Measurements from ENCODE around the gene CELF2. TPM values are rescaled to one million over a fixed set of nuclear protein-coding genes. Genes with fewer than 3 reads are reported as not detected.
A peak's percentile ranks its signal among the peaks of the same experiment; 100 is the strongest.

The CELF2 gene
- polyA plus RNA-seq, 1 donor from 2014 or later: 55.5 TPM

- Histone ChIP-seq H3K79me2 (replicated peaks; ENCODE audit: insufficient read depth, low read length) (peaks cover 35% of the 10 kb centered on the region), H2AFZ (ENCODE audit: low read depth, low read length) (no peak overlapping the region), H3F3A (ENCODE audit: insufficient read depth, low read length, poor library complexity, severe bottlenecking) (peaks cover 5% of the 10 kb centered on the region)
These were observed 186.8 kb downstream of the CELF2 start for GRCh38 chr10:11204351-11204942.

DNA sequence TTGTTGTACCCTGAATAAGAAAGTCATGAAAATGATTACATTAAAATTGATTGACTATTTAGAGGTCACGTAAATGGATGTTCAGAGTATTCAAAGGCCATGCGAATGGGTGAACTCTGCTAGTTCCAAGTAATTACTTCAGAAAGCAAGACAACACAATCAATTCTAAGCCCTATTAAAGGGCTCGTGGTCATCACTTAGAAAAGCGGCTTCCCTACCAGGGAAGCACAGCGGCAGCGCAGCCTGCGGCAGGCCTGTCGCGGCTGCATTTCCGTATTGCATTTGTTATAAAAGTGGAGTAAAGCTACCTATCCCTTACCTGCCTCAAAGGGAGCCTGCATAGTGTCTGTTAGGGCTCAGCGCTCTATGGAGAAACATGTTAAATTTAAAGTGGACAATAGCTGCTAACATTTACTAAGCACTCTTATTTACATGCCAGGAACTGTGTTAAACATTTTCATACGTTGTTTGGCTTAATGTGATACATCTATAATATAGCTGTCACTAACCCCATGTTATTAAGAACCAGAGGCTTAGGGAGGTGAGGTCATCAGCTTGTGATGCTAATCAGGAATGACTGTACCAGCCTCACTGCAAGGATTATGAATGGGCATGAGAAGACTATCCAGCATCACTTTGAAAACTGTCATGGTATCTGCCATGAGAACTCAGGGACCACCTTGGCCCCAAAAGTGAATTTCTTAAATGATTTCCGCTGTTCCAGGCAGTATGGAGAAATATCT is 187.5 kb downstream of the CELF2 start:
- no peak overlapping the region for H3K4me3 ChIP-seq (ENCODE audit: low read length)
- peaks cover 40% of the 10 kb centered on the region for H3K79me2 ChIP-seq (replicated peaks; ENCODE audit: insufficient read depth, low read length)
- TF ChIP-seq EZH2 (IDR thresholded peaks at IDR 0.05; ENCODE audit: borderline replicate concordance, insufficient read depth, low read length, poor library complexity, severe bottlenecking): no peak
- no peak for TF ChIP-seq REST (IDR thresholded peaks at IDR 0.05; ENCODE audit: borderline replicate concordance)
- TF ChIP-seq MXI1 (conservative IDR thresholded peaks at IDR 0.05; ENCODE audit: poor library complexity, severe bottlenecking): no peak
- TF ChIP-seq POLR2AphosphoS5 (IDR thresholded peaks at IDR 0.05): no peak
- no peak for TF ChIP-seq SMC3 (conservative IDR thresholded peaks at IDR 0.05; ENCODE audit: poor library complexity)
- no peak for TF ChIP-seq RAD21 (conservative IDR thresholded peaks at IDR 0.05)
- TF ChIP-seq TAF1 (IDR thresholded peaks at IDR 0.05; ENCODE audit: low read depth): no peak
- no peak for TF ChIP-seq EP300 (conservative IDR thresholded peaks at IDR 0.05; ENCODE audit: poor library complexity, severe bottlenecking)

More at GRCh38 chr10:11204351-11204942, 186.8 kb downstream of the CELF2 start:
- Histone ChIP-seq H3K27me3 (ENCODE audit: insufficient read depth, low read depth, low read length) (no peaks in the 10 kb centered on the region), H3K9me3 (ENCODE audit: low read length) (no peaks in the 10 kb centered on the region), H3K4me2 (ENCODE audit: low read length) (no peak overlapping the region), H3K27ac (ENCODE audit: low read length) (no peak overlapping the region), H3K4me3 (ENCODE audit: low read length) (no peak overlapping the region), H4K20me1 (ENCODE audit: insufficient read depth) (no peaks in the 10 kb centered on the region), H3K36me3 (ENCODE audit: insufficient read depth, low read length) (peaks cover 10% of the 10 kb centered on the region), H3K9ac (ENCODE audit: low read length) (no peak overlapping the region), H3K9me2 (ENCODE audit: insufficient read depth, low read length) (no peaks in the 10 kb centered on the region)
- TF ChIP-seq TAF1 (IDR thresholded peaks at IDR 0.05; ENCODE audit: low read depth) (no peak), SMC3 (conservative IDR thresholded peaks at IDR 0.05; ENCODE audit: poor library complexity) (no peak), EZH2 (IDR thresholded peaks at IDR 0.05; ENCODE audit: borderline replicate concordance, insufficient read depth, low read length, poor library complexity, severe bottlenecking) (no peak), MXI1 (conservative IDR thresholded peaks at IDR 0.05; ENCODE audit: poor library complexity, severe bottlenecking) (no peak), RAD21 (conservative IDR thresholded peaks at IDR 0.05) (no peak), EP300 (conservative IDR thresholded peaks at IDR 0.05; ENCODE audit: poor library complexity, severe bottlenecking) (no peak), REST (IDR thresholded peaks at IDR 0.05; ENCODE audit: borderline replicate concordance) (no peak), POLR2AphosphoS5 (IDR thresholded peaks at IDR 0.05) (no peak)
- TF ChIP-seq, protein P1, sequence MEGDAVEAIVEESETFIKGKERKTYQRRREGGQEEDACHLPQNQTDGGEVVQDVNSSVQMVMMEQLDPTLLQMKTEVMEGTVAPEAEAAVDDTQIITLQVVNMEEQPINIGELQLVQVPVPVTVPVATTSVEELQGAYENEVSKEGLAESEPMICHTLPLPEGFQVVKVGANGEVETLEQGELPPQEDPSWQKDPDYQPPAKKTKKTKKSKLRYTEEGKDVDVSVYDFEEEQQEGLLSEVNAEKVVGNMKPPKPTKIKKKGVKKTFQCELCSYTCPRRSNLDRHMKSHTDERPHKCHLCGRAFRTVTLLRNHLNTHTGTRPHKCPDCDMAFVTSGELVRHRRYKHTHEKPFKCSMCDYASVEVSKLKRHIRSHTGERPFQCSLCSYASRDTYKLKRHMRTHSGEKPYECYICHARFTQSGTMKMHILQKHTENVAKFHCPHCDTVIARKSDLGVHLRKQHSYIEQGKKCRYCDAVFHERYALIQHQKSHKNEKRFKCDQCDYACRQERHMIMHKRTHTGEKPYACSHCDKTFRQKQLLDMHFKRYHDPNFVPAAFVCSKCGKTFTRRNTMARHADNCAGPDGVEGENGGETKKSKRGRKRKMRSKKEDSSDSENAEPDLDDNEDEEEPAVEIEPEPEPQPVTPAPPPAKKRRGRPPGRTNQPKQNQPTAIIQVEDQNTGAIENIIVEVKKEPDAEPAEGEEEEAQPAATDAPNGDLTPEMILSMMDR (IDR thresholded peaks at IDR 0.05; ENCODE audit: poor library complexity, severe bottlenecking): no peak

More for the DNA sequence above, 187.5 kb downstream of the CELF2 start:
- Histone ChIP-seq H3K27ac (ENCODE audit: low read length) (peak overlapping the region; percentile 80), H3K9me3 (ENCODE audit: low read length) (no peaks in the 10 kb centered on the region), H4K20me1 (ENCODE audit: insufficient read depth) (no peaks in the 10 kb centered on the region), H3K9ac (ENCODE audit: low read length) (no peak overlapping the region), H3K9me2 (ENCODE audit: insufficient read depth, low read length) (no peaks in the 10 kb centered on the region), H3F3A (ENCODE audit: insufficient read depth, low read length, poor library complexity, severe bottlenecking) (peaks cover 5% of the 10 kb centered on the region), H3K4me2 (ENCODE audit: low read length) (no peak overlapping the region), H2AFZ (ENCODE audit: low read depth, low read length) (no peak overlapping the region), H3K36me3 (ENCODE audit: insufficient read depth, low read length) (peaks cover 10% of the 10 kb centered on the region), H3K27me3 (ENCODE audit: insufficient read depth, low read depth, low read length) (no peaks in the 10 kb centered on the region)
